DND-41 (cell line): ENCODE measurements around the gene SAMD9L.
A peak's percentile ranks its signal among the peaks of the same experiment; 100 is the strongest.

ENCODE experiments used
- ATAC-seq: fragments of 200-7000 bp; cut with Tn5 transposase; 3 replicates; pipeline ENCODE4 v1.9.1; 2021; ENCODE audit warnings: low read depth; ENCODE audit not compliant: insufficient read depth
- DNase-seq: peaks from one replicate; pipeline ENCODE4 v3.0.0-alpha.2; 2020
- H2AFZ ChIP-seq: 2 replicates; pipeline ENCODE4 v1.6.0; 2012; ENCODE audit warnings: low read depth, low read length
- H3K27ac ChIP-seq: 2 replicates; pipeline ENCODE4 v1.5.1; 2012; ENCODE audit warnings: low read length, inconsistent platforms
- H3K27me3 ChIP-seq: fragments of 200-600 bp; sonication (generic); 2 replicates; pipeline ENCODE4 v1.6.0; 2012; ENCODE audit warnings: low read length, mild to moderate bottlenecking, inconsistent platforms; ENCODE audit not compliant: insufficient read depth, poor library complexity
- H3K36me3 ChIP-seq: 2 replicates; pipeline ENCODE4 v1.5.1; 2012; ENCODE audit warnings: low read length, inconsistent platforms; ENCODE audit not compliant: insufficient read depth
- H3K4me1 ChIP-seq: 2 replicates; pipeline ENCODE4 v1.5.1; 2012; ENCODE audit warnings: mild to moderate bottlenecking, low read length; ENCODE audit not compliant: insufficient read depth
- H3K4me2 ChIP-seq: 2 replicates; pipeline ENCODE4 v1.6.0; 2012; ENCODE audit warnings: mild to moderate bottlenecking, moderate library complexity, low read length, inconsistent platforms; ENCODE audit not compliant: insufficient read depth
- H3K4me3 ChIP-seq, 2 experiments: fragments of 200-600 bp in 1 of 2; shearing (Covaris generic) in 1 of 2; 2 replicates each; pipeline ENCODE4 v1.5.1; 2012 to 2016; ENCODE audit warnings: inconsistent platforms in 2 of 2, low read length in 2 of 2, mild to moderate bottlenecking in 2 of 2, low read depth in 1 of 2, moderate library complexity in 1 of 2
- H3K79me2 ChIP-seq: 2 replicates; pipeline ENCODE4 v1.6.0; 2012; ENCODE audit warnings: low read length, inconsistent platforms; ENCODE audit not compliant: insufficient read depth
- H3K9ac ChIP-seq: 2 replicates; pipeline ENCODE4 v1.6.0; 2012; ENCODE audit warnings: low read depth, mild to moderate bottlenecking, inconsistent platforms, low read length, moderate library complexity
- H3K9me3 ChIP-seq: 2 replicates; pipeline ENCODE4 v1.5.1; 2012; ENCODE audit warnings: low read length, moderate library complexity, mild to moderate bottlenecking, inconsistent platforms; ENCODE audit not compliant: insufficient read depth, severe bottlenecking
- H4K20me1 ChIP-seq: 2 replicates; pipeline ENCODE4 v1.6.0; 2012; ENCODE audit warnings: low read length; ENCODE audit not compliant: insufficient read depth
- EZH2 ChIP-seq: IDR thresholded peaks from 3 replicates; pipeline ENCODE4 v1.6.1; 2012; ENCODE audit warnings: borderline replicate concordance, low read depth, mild to moderate bottlenecking, moderate library complexity, low read length, inconsistent platforms; ENCODE audit not compliant: severe bottlenecking
- TF ChIP-seq, protein P1 (sequence below): IDR thresholded peaks from 2 replicates; pipeline ENCODE4 v1.5.1; 2012; ENCODE audit warnings: borderline replicate concordance, low read length, moderate library complexity, mild to moderate bottlenecking; ENCODE audit not compliant: poor library complexity, severe bottlenecking; ENCODE audit errors: extremely low read depth

The SAMD9L gene

DNA sequence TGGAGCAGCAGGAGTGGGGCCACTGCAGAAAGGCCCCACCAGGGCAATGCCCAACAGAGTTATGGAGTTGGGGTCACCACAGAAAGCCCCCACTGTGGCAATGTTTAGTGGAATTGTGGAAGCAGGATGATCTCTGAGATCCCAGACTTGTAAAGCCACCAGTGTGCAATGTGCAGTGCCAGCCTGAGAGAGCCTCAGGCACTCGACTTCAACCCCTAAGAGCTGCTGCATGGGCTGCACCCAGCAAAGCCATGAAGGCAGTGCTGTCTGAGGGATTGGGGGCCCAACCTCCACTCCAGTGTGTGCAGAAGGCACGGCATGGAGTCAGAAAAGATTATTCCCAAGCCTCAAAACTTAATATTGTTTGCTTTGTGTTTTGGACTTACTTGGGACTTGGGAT lies 50.8 kb downstream of the SAMD9L start:
- H3K27me3 ChIP-seq, result no peaks in the 10 kb centered on the region
- DNase-seq (no peak), ATAC-seq (no peak)
- H3K36me3 ChIP-seq, result no peaks in the 10 kb centered on the region
- H4K20me1 ChIP-seq, result no peaks in the 10 kb centered on the region
- H3K9me3 ChIP-seq, result no peaks in the 10 kb centered on the region
- TF ChIP-seq EZH2, result no peak
- H3K4me1 ChIP-seq, result no peaks in the 10 kb centered on the region
- no peak overlapping the region for H3K4me2 ChIP-seq
- no peak overlapping the region for H3K4me3 ChIP-seq
- H3K79me2 ChIP-seq, result no peaks in the 10 kb centered on the region
- no peak overlapping the region for H3K9ac ChIP-seq
- H3K27ac ChIP-seq, result no peak overlapping the region
- no peak overlapping the region for H2AFZ ChIP-seq

DNA sequence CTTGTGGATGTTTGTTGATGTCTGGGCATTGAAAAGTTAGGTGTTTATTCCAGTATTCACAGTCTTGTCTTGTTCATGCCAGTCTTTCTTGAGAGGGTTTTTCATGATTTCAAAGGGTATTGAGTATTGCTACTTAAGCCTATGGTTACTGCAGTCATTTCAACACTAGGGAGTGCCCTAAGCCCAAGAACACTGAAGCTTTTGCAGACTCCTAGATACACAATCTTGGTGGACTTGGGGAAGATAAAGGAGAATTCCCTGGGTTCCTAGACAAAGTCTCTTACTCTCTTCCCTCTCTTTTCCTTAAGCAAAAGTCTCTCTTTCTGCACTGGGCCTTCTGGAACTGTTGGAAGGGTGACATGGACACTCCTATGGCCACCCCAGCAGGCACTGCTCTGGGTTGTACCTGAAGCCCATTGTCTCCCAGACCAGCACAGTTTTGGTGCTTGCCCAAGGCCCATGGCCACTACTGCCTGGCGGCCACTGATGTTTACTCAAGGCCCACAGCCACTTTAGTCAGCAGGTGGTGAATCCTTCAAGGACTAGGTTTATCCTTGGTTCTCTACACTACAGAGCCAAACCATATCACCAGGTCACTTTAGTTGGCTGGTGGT lies 55.3 kb downstream of the SAMD9L start:
- DNase-seq, result no peak
- Histone ChIP-seq H3K4me2 (no peak overlapping the region), H3K79me2 (no peaks in the 10 kb centered on the region), H4K20me1 (no peaks in the 10 kb centered on the region), H3K4me3 (no peak overlapping the region), H3K27ac (no peak overlapping the region), H3K9ac (no peak overlapping the region), H3K27me3 (no peaks in the 10 kb centered on the region), H3K4me1 (no peaks in the 10 kb centered on the region), H2AFZ (no peak overlapping the region), H3K9me3 (no peaks in the 10 kb centered on the region), H3K36me3 (no peaks in the 10 kb centered on the region)
- TF ChIP-seq EZH2, result no peak
- TF ChIP-seq, protein P1, sequence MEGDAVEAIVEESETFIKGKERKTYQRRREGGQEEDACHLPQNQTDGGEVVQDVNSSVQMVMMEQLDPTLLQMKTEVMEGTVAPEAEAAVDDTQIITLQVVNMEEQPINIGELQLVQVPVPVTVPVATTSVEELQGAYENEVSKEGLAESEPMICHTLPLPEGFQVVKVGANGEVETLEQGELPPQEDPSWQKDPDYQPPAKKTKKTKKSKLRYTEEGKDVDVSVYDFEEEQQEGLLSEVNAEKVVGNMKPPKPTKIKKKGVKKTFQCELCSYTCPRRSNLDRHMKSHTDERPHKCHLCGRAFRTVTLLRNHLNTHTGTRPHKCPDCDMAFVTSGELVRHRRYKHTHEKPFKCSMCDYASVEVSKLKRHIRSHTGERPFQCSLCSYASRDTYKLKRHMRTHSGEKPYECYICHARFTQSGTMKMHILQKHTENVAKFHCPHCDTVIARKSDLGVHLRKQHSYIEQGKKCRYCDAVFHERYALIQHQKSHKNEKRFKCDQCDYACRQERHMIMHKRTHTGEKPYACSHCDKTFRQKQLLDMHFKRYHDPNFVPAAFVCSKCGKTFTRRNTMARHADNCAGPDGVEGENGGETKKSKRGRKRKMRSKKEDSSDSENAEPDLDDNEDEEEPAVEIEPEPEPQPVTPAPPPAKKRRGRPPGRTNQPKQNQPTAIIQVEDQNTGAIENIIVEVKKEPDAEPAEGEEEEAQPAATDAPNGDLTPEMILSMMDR, result peak; percentile 55
- peak; percentile 66; the same call in 2 of the 3 replicates for ATAC-seq
